Transverse colon (tissue), 4 donors: ENCODE results near the gene NID2. TPM values are rescaled to one million over a fixed set of nuclear protein-coding genes. Genes with fewer than 3 reads are reported as not detected.

Experiments
- DNase-seq: peaks from one replicate; pipeline ENCODE4 v3.0.0-alpha.2; 2019
- H3K27ac ChIP-seq, 4 donors: fragments of 200-600 bp; sonication (generic); 2 replicates each; pipeline ENCODE4 v1.5.1; 2016 to 2018; ENCODE audit warnings: inconsistent platforms in 4 of 4
- H3K27me3 ChIP-seq: fragments of 200-600 bp; sonication (generic); 2 replicates; pipeline ENCODE4 v1.5.1; 2017; ENCODE audit warnings: inconsistent platforms
- H3K36me3 ChIP-seq, 4 donors: fragments of 200-600 bp; sonication (generic); 2 replicates each; pipeline ENCODE4 v1.5.1; 2017 to 2019; ENCODE audit warnings: inconsistent platforms in 4 of 4
- H3K4me1 ChIP-seq, 4 donors: fragments of 200-600 bp; sonication (generic); 2 replicates each; pipeline ENCODE4 v1.5.1; 2017 to 2020; ENCODE audit warnings: inconsistent platforms in 4 of 4
- H3K4me3 ChIP-seq, 4 donors: fragments of 200-600 bp; sonication (generic); 1 replicate in 1 of 4; 2 replicates in 3 of 4; pipeline versions ENCODE4 v1.5.1 to v1.6.1; 2017 to 2019; ENCODE audit warnings: inconsistent platforms in 4 of 4
- H3K9me3 ChIP-seq, 2 donors: fragments of 200-600 bp; sonication (generic); 2 replicates each; pipeline ENCODE4 v1.5.1; 2017 to 2019; ENCODE audit warnings: inconsistent platforms in 2 of 2
- CTCF ChIP-seq, 5 experiments: fragments of 200-600 bp in 3 of 5; fragments of 450-650 bp in 2 of 5; sonication (generic) in 3 of 5; IDR thresholded peaks; 1 replicate in 2 of 5; 2 replicates in 3 of 5; pipeline ENCODE4 v1.5.1; 2016 to 2017; ENCODE audit warnings: antibody characterized with exemption in 5 of 5, inconsistent platforms in 3 of 5, mild to moderate bottlenecking in 2 of 5, moderate library complexity in 1 of 5
- EP300 ChIP-seq: sonication (generic); formaldehyde crosslinking; IDR thresholded peaks from one replicate; pipeline ENCODE4 v1.6.1; 2017; ENCODE audit warnings: antibody characterized with exemption, low read depth
- POLR2A ChIP-seq: fragments of 450-650 bp; IDR thresholded peaks from one replicate; pipeline ENCODE4 v1.6.1; 2016; ENCODE audit warnings: antibody characterized with exemption, mild to moderate bottlenecking, moderate library complexity
- POLR2AphosphoS5 ChIP-seq, 3 donors: sonication (generic); formaldehyde crosslinking; IDR thresholded peaks; one replicate each; pipeline ENCODE4 v1.6.1; 2016; ENCODE audit warnings: antibody characterized with exemption in 3 of 3
- WGBS, 2 donors: methylation state at CpG; one replicate each; pipeline ENCODE4 v1.1.5; 2018; ENCODE audit warnings: low coverage in 1 of 2; 5-methylcytosine and 5-hydroxymethylcytosine counted together
- in situ Hi-C, 4 donors: fragments of 200-750 bp; cut with MboI; loops; one replicate each; pipeline versions ENCODE4 v1.15.0 to v1.15.1; 2017; ENCODE audit warnings: low sequenced_read_pairs in 3 of 4, low pct_ligation_motif_present in 1 of 4, low pct_unique_long_range_greater_than_20kb in 1 of 4
- intact Hi-C: fragments of 100-400 bp; cut with DNase I; formaldehyde crosslinking; loops from one replicate; pipeline ENCODE4 v1.15.1; 2023; ENCODE audit warnings: low total_unique reads
- total RNA-seq, 4 donors: library from RNA; depleted of rRNA; stranded (reverse); fragments of >200 nt; gene quantifications; one replicate each; pipeline ENCODE4 v1.1.0, GENCODE V29; 2016

Gene NID2
- total RNA-seq, 4 donors from 2014 or later = 8.3 to 62.7 (median 27.4) TPM

GRCh38 chr14:52018252-52018651, 50.6 kb downstream of the NID2 start:
- no peaks in the 10 kb centered on the region for H3K36me3 ChIP-seq
- no peak for TF ChIP-seq EP300
- peak in 2 of 3 donors; percentile 35 to 43 for TF ChIP-seq POLR2AphosphoS5 (IDR thresholded peaks at IDR 0.05)

GRCh38 chr14:52015411-52016030, 53.3 kb downstream of the NID2 start:
- no peak overlapping the region for H3K27ac ChIP-seq
- H3K36me3 ChIP-seq = peaks cover 0 to 6% (median 0%) of the 10 kb centered on the region in 4 donors
- WGBS, 2 donors = 60 to 87% methylated on average over 3 to 8 of the region's 8 CpGs
- intact Hi-C loops (no loop called here), in situ Hi-C loops (loop anchor here in 1 of 4 donors (25.0 kb wide), 2 partner anchors 247 to 472 kb away; partner anchors contain the start of gene PTGDR)
- peaks cover 8 to 24% (median 20%) of the 10 kb centered on the region in 4 donors for H3K4me1 ChIP-seq
- no peak for TF ChIP-seq POLR2AphosphoS5 (IDR thresholded peaks at IDR 0.05)
- peak in 2 of 5 experiments; percentile 10 to 25 for TF ChIP-seq CTCF (IDR thresholded peaks at IDR 0.05)
- H3K27me3 ChIP-seq = no peaks in the 10 kb centered on the region
- no peaks in the 10 kb centered on the region for H3K9me3 ChIP-seq
- no peak for DNase-seq
- H3K4me3 ChIP-seq = no peak overlapping the region

More at GRCh38 chr14:52018252-52018651, 50.6 kb downstream of the NID2 start:
- intact Hi-C loops (no loop called here), in situ Hi-C loops (loop anchor here in 1 of 4 donors (25.0 kb wide), 2 partner anchors 244 to 469 kb away; partner anchors contain the start of gene PTGDR)
- Histone ChIP-seq H3K9me3 (no peaks in the 10 kb centered on the region), H3K4me3 (no peak overlapping the region), H3K27ac (peak overlapping the region; percentile 66 to 79 (median 76)), H3K4me1 (peaks cover 8 to 43% (median 31%) of the 10 kb centered on the region in 4 donors), H3K27me3 (no peaks in the 10 kb centered on the region)
- DNase-seq = peak; percentile 73
- WGBS, 2 donors = 56 to 66% methylated on average over 4 of the region's 4 CpGs

DNA sequence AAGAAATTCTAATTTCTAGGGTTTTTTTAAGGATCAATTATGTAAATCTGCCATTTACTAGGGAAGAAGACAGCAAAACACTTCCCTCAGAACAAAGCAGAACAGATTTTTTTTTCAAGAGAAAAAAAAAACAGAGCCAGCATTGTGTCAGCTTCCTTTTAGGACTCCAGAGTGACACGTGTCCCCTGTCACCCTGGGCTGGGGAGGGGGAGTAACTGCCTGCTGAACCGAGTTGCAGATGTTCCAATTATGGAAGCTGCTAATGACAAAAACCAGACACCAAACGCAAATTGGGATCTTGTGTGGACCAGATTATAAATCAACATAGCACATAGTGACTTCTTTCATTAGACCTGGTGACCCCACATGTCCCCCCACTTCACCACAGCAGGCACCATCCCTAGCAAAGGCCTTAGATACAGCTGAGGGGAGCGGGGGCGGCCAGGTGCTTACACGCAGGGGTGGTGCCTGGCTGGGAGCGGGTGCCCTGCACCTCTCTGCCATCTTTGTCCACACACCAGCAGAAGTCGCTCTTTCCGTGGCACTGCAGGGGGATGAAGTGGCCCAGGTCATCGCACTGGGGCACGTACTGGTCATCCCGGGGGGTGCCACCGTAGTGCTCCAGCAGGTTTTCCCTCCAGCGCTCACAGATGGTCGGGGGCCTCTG, 54.1 kb downstream of the NID2 start:
- H3K4me1 ChIP-seq = peaks cover 8 to 22% (median 14%) of the 10 kb centered on the region in 4 donors
- in situ Hi-C loops = loop anchor here in 1 of 4 donors (25.0 kb wide), 2 partner anchors 248 to 473 kb away; partner anchors contain the start of gene PTGDR
- no peak for DNase-seq
- no peak overlapping the region for H3K27ac ChIP-seq
- no peak for TF ChIP-seq EP300
- TF ChIP-seq POLR2A = no peak
- TF ChIP-seq POLR2AphosphoS5 (IDR thresholded peaks at IDR 0.05) = no peak
- no peak for TF ChIP-seq CTCF (IDR thresholded peaks at IDR 0.05)
- H3K36me3 ChIP-seq = peaks cover 0 to 10% (median 1%) of the 10 kb centered on the region in 4 donors
- WGBS, 2 donors = 70 to 86% methylated on average over 2 to 15 of the region's 15 CpGs
- intact Hi-C loops = no loop called here
- H3K27me3 ChIP-seq = no peaks in the 10 kb centered on the region
- no peak overlapping the region for H3K4me3 ChIP-seq
- no peaks in the 10 kb centered on the region for H3K9me3 ChIP-seq

DNA sequence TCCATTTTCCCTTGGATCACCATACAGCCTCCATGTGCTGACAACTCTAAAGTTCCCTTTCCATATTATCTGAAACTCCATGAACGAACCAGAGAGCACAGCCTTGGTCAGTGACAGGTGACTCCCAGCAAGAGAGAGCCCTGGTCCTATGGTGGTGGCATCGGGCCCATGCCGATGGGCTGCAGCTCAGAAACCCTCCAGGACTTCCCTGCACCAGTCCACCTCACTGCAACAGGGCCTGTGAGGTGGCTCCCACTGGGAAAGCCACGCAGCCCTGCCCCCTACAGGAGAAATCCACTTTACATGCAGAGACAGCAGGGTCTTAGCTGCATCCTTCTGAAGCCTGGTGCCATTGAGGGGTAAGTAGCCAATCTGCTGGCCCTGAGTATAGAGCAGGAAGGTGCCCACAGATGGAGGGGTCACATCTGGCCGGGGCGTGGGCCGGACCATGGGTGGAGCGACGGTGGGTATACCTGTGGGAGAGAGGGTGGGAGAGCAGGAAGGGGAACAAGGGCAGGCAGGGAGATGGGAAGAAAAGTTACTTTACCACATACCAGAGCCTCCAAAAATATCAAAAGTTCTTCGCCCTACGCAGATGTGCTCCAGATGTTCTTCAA, 54.8 kb downstream of the NID2 start:
- TF ChIP-seq POLR2AphosphoS5 (IDR thresholded peaks at IDR 0.05) (no peak), POLR2A (no peak), CTCF (IDR thresholded peaks at IDR 0.05) (no peak), EP300 (no peak)
- in situ Hi-C loops (loop anchor here in 1 of 4 donors (25.0 kb wide), 2 partner anchors 248 to 473 kb away; partner anchors contain the start of gene PTGDR), intact Hi-C loops (no loop called here)
- 82 to 90% methylated on average over 7 to 11 of the region's 11 CpGs for WGBS, 2 donors
- Histone ChIP-seq H3K36me3 (peaks cover 0 to 17% (median 5%) of the 10 kb centered on the region in 4 donors), H3K4me3 (no peak overlapping the region), H3K9me3 (no peaks in the 10 kb centered on the region), H3K27me3 (no peaks in the 10 kb centered on the region), H3K27ac (no peak overlapping the region), H3K4me1 (peaks cover 6 to 16% (median 8%) of the 10 kb centered on the region in 4 donors)
- DNase-seq = no peak
